Measurements from ENCODE around the gene KAZN.

Gene KAZN

GRCh38 chr1:14594045-14594444 is 4.4 kb upstream of the KAZN start:
- H3K4me3 ChIP-seq (ENCODE audit: low read depth, low read length), result no peak overlapping the region
- no peak for TF ChIP-seq CTCF (IDR thresholded peaks at IDR 0.05; ENCODE audit: insufficient read depth, low read depth, low read length, missing control alignments)
- DNase-seq (ENCODE audit: low read depth), result no peak

GRCh38 chr1:14596591-14596990 is 1.9 kb upstream of the KAZN start:
- DNase-seq (ENCODE audit: low read depth), result no peak
- H3K4me3 ChIP-seq (ENCODE audit: low read depth, low read length), result no peak overlapping the region
- no peak for TF ChIP-seq CTCF (IDR thresholded peaks at IDR 0.05; ENCODE audit: insufficient read depth, low read depth, low read length, missing control alignments)

- TF ChIP-seq CTCF (IDR thresholded peaks at IDR 0.05; ENCODE audit: insufficient read depth, low read depth, low read length, missing control alignments), result no peak
- DNase-seq (ENCODE audit: low read depth), result no peak
- no peak overlapping the region for H3K4me3 ChIP-seq (ENCODE audit: low read depth, low read length)
Measured at GRCh38 chr1:14597343-14598006, 1.0 kb upstream of the KAZN start.

- peak overlapping the region; percentile 62 for H3K4me3 ChIP-seq (ENCODE audit: low read depth, low read length)
- TF ChIP-seq CTCF (IDR thresholded peaks at IDR 0.05; ENCODE audit: insufficient read depth, low read depth, low read length, missing control alignments), result no peak
- DNase-seq (ENCODE audit: low read depth), result no peak
Measured at GRCh38 chr1:14598007-14598497, 433 bp upstream of the KAZN start.

- no peak for TF ChIP-seq CTCF (IDR thresholded peaks at IDR 0.05; ENCODE audit: insufficient read depth, low read depth, low read length, missing control alignments)
- peak; percentile 56 for DNase-seq (ENCODE audit: low read depth)
- H3K4me3 ChIP-seq (ENCODE audit: low read depth, low read length), result peak overlapping the region; percentile 62
Measured at GRCh38 chr1:14599183-14599791, 802 bp downstream of the KAZN start.

- peak overlapping the region; percentile 62 for H3K4me3 ChIP-seq (ENCODE audit: low read depth, low read length)
- no peak for TF ChIP-seq CTCF (IDR thresholded peaks at IDR 0.05; ENCODE audit: insufficient read depth, low read depth, low read length, missing control alignments)
- DNase-seq (ENCODE audit: low read depth), result peak; percentile 73
Measured at GRCh38 chr1:14599800-14600199, 1.3 kb downstream of the KAZN start.
